ENCODE measurements around the gene ATP6AP2. TPM values are rescaled to one million over a fixed set of nuclear protein-coding genes. Genes with fewer than 3 reads are reported as not detected.

Gene ATP6AP2
- total and polyA plus RNA-seq, 2 of the 8 experiments (the other 6 are each of a cell fraction or from before 2014, with no cell fraction given): 66.0 to 86.2 TPM

- no peak overlapping the region for H3K4me2 ChIP-seq (ENCODE audit: insufficient read depth in 1 of 2, low read depth in 2 of 2, low read length in 2 of 2)
- no peak overlapping the region for H3K4me3 ChIP-seq (ENCODE audit: extremely low read depth in 1 of 4, insufficient read depth in 2 of 4, low read depth in 3 of 4, low read length in 4 of 4)
- H3K27me3 ChIP-seq (replicated peaks in 1 of 4; ENCODE audit: control insufficient read depth in 3 of 4, extremely low read depth in 1 of 4, insufficient read depth in 3 of 4, low read length in 3 of 4): no peaks in the 10 kb centered on the region
- H2AK5ac ChIP-seq (ENCODE audit: low read depth, low read length): no peak overlapping the region
- H3K4ac ChIP-seq (replicated peaks; ENCODE audit: insufficient read length, low read depth, low read length): no peak overlapping the region
- no peak overlapping the region for H4K5ac ChIP-seq (ENCODE audit: insufficient read length, low read depth, low read length)
- H4K20me1 ChIP-seq (replicated peaks in 1 of 2; ENCODE audit: control insufficient read depth in 1 of 2, insufficient read depth in 2 of 2, low read length in 2 of 2): no peaks in the 10 kb centered on the region
- no peaks in the 10 kb centered on the region for H3K36me3 ChIP-seq (ENCODE audit: control insufficient read depth in 2 of 4, insufficient read depth in 4 of 4, low read length in 3 of 4)
- H3K18ac ChIP-seq (ENCODE audit: extremely low read depth, low read length): no peak overlapping the region
- no peak for DNase-seq (ENCODE audit: low read depth in 1 of 2, low spot score in 2 of 2)
- no peak overlapping the region for H2AFZ ChIP-seq (ENCODE audit: low read length)
- H3K9me3 ChIP-seq (ENCODE audit: insufficient read depth in 2 of 2, low read depth in 1 of 2, low read length in 1 of 2): no peaks in the 10 kb centered on the region
- no peaks in the 10 kb centered on the region for H3K23me2 ChIP-seq (ENCODE audit: low read depth, low read length)
- H3K9ac ChIP-seq (replicated peaks in 1 of 4; ENCODE audit: extremely low read depth in 1 of 4, low read depth in 3 of 4, low read length in 3 of 4): no peak overlapping the region
- no peak overlapping the region for H2BK15ac ChIP-seq (ENCODE audit: low read length)
- no peak overlapping the region for H2BK120ac ChIP-seq (replicated peaks; ENCODE audit: low read depth, low read length)
- no peak overlapping the region for H3K27ac ChIP-seq (ENCODE audit: low read depth, low read length)
- no peak overlapping the region for H2BK20ac ChIP-seq (ENCODE audit: low read length)
- ChIA-PET CTCF (ENCODE audit: partially characterized antibody) (no interaction called here), POLR2A (ENCODE audit: partially characterized antibody) (no interaction called here)
- H3K14ac ChIP-seq (ENCODE audit: insufficient read length): no peak overlapping the region
- no peak overlapping the region for H2BK5ac ChIP-seq (ENCODE audit: low read depth, low read length)
- H3K23ac ChIP-seq (ENCODE audit: insufficient read length): no peak overlapping the region
- H3K4me1 ChIP-seq (replicated peaks in 1 of 4; ENCODE audit: control insufficient read depth in 3 of 4, insufficient read depth in 4 of 4, low read length in 3 of 4): no peaks in the 10 kb centered on the region
- H3K79me1 ChIP-seq (ENCODE audit: low read depth, low read length): no peaks in the 10 kb centered on the region
- TF ChIP-seq ATF3 (IDR thresholded peaks at IDR 0.05; ENCODE audit: insufficient read depth, low read depth, low read length): no peak
- no peak for TF ChIP-seq ASH2L (IDR thresholded peaks at IDR 0.05; ENCODE audit: low read length)
- TF ChIP-seq PHF8 (conservative IDR thresholded peaks at IDR 0.05; ENCODE audit: low read depth, low read length): no peak
- no peaks in the 10 kb centered on the region for H3K79me2 ChIP-seq (ENCODE audit: control insufficient read depth in 1 of 2, insufficient read depth in 2 of 2, low read length in 2 of 2)
- H3K56ac ChIP-seq (replicated peaks; ENCODE audit: insufficient read length, low read depth, low read length): no peak overlapping the region
- FAIRE-seq: no peak
- no peak overlapping the region for H4K8ac ChIP-seq (ENCODE audit: extremely low read depth, insufficient read depth, low read length)
- H2BK12ac ChIP-seq (ENCODE audit: low read depth, low read length): no peak overlapping the region
- H4K91ac ChIP-seq (replicated peaks; ENCODE audit: insufficient read length, low read length): no peak overlapping the region
- WGBS, 2 experiments (ENCODE audit: extremely low coverage in 1 of 2, insufficient coverage in 1 of 2, insufficient read length in 1 of 2, insufficient replicate concordance in 2 of 2, low coverage in 1 of 2, low lambda C conversion rate in 2 of 2, missing lambda C conversion rate in 1 of 2): 90% methylated on average over 4 of the region's 4 CpGs; no CpG with 5 or more reads in 1 of the 2 experiments
Observed at GRCh38 chrX:40612511-40612910, 31.7 kb downstream of the ATP6AP2 start.
